Cardiac muscle cell (in vitro differentiated cells and primary cell): ENCODE measurements around the gene FHIP1B. TPM values are rescaled to one million over a fixed set of nuclear protein-coding genes. Genes with fewer than 3 reads are reported as not detected.
A peak's percentile ranks its signal among the peaks of the same experiment; 100 is the strongest.
"Not testable (repeated sequence)": the region's sequence is repeated elsewhere in the genome, so short reads cannot be mapped to it uniquely, and the experiment has no call there.

Source experiments
- DNase-seq, 2 donors: peaks; one replicate each; pipeline versions ENCODE4 v3.0.0 to v3.0.0-alpha.2; 2010 to 2017; ENCODE audit warnings: low read depth in 1 of 2, low spot score in 1 of 2
- H3K27ac ChIP-seq: fragments of 200-600 bp; sonication (generic); 2 replicates; pipeline ENCODE4 v1.5.1; 2016
- H3K27me3 ChIP-seq: fragments of 200-600 bp; sonication (generic); 2 replicates; pipeline ENCODE4 v1.6.0; 2016; ENCODE audit warnings: control low read depth
- H3K36me3 ChIP-seq: fragments of 200-600 bp; sonication (generic); 2 replicates; pipeline ENCODE4 v1.5.1; 2016; ENCODE audit warnings: control low read depth
- H3K4me1 ChIP-seq: fragments of 200-600 bp; sonication (generic); 2 replicates; pipeline ENCODE4 v1.8.1; 2017; ENCODE audit warnings: low read depth, mild to moderate bottlenecking, mixed run types
- H3K4me3 ChIP-seq: fragments of 200-600 bp; sonication (generic); 2 replicates; pipeline ENCODE4 v1.5.1; 2016; ENCODE audit warnings: mild to moderate bottlenecking
- H3K9me3 ChIP-seq: fragments of 200-600 bp; sonication (generic); 2 replicates; pipeline ENCODE4 v1.5.1; 2017; ENCODE audit warnings: low read depth, mild to moderate bottlenecking, control low read depth
- CTCF ChIP-seq: IDR thresholded peaks from 2 replicates; pipeline ENCODE4 v1.5.1; 2012; ENCODE audit warnings: low read depth, mild to moderate bottlenecking, low read length
- polyA plus RNA-seq: library from polyadenylated mRNA; unstranded; fragments of >200 nt; fragmentation: Nextera tagmentation; extraction: Ambion mirVana; gene quantifications from 2 replicates; pipeline ENCODE4 v1.2.1, GENCODE V29; 2016
- total RNA-seq: library from RNA; depleted of rRNA; stranded (reverse); fragments of >200 nt; gene quantifications from 2 replicates; pipeline ENCODE4 v1.2.3, GENCODE V29; 2016

The FHIP1B gene
- 27.5 and 46.8 TPM in 2 replicates for total RNA-seq
- 32.2 and 35.9 TPM in 2 replicates for polyA plus RNA-seq

- DNase-seq: peak; percentile 99 to 100
- H3K36me3 ChIP-seq: no peaks in the 10 kb centered on the region
- no peaks in the 10 kb centered on the region for H3K27me3 ChIP-seq
- H3K4me3 ChIP-seq: peak within 1 kb of the TSS; percentile 90
- H3K4me1 ChIP-seq: peaks cover 6% of the 10 kb centered on the region
- no peak for TF ChIP-seq CTCF
- peak within 1 kb of the TSS; percentile 84 for H3K27ac ChIP-seq
- no peaks in the 10 kb centered on the region for H3K9me3 ChIP-seq
Observed at GRCh38 chr11:6234387-6235107, at the start of gene FHIP1B. Gene FHIP1B, minus strand, starts transcription at chr11:6234636. Its CDS starts 10,120 bp downstream, at chr11:6224516.

- peaks cover 7% of the 10 kb centered on the region for H3K4me1 ChIP-seq
- TF ChIP-seq CTCF: no peak
- no peaks in the 10 kb centered on the region for H3K9me3 ChIP-seq
- no peaks in the 10 kb centered on the region for H3K36me3 ChIP-seq
- no peak overlapping the region for H3K27ac ChIP-seq
- DNase-seq: no peak
- H3K4me3 ChIP-seq: no peak overlapping the region
- no peaks in the 10 kb centered on the region for H3K27me3 ChIP-seq
Observed at GRCh38 chr11:6283453-6284023, 49.1 kb upstream of the FHIP1B start.

GRCh38 chr11:6280809-6281208 lies 46.4 kb upstream of the FHIP1B start:
- DNase-seq, H3K36me3 ChIP-seq, H3K27me3 ChIP-seq, H3K4me3 ChIP-seq, H3K27ac ChIP-seq, H3K9me3 ChIP-seq, H3K4me1 ChIP-seq: not testable (repeated sequence)

- H3K27me3 ChIP-seq: no peaks in the 10 kb centered on the region
- TF ChIP-seq CTCF: no peak
- H3K4me3 ChIP-seq: no peak overlapping the region
- DNase-seq: peak in 1 of 2 donors; percentile 49
- H3K9me3 ChIP-seq: no peaks in the 10 kb centered on the region
- no peaks in the 10 kb centered on the region for H3K36me3 ChIP-seq
- peak overlapping the region; percentile 74 for H3K27ac ChIP-seq
- H3K4me1 ChIP-seq: peaks cover 31% of the 10 kb centered on the region
Observed at GRCh38 chr11:6273188-6273587, 38.8 kb upstream of the FHIP1B start.

GRCh38 chr11:6271598-6271997 lies 37.2 kb upstream of the FHIP1B start:
- Histone ChIP-seq H3K36me3 (no peaks in the 10 kb centered on the region), H3K27me3 (no peaks in the 10 kb centered on the region), H3K9me3 (no peaks in the 10 kb centered on the region), H3K27ac (peak overlapping the region; percentile 74), H3K4me1 (peaks cover 31% of the 10 kb centered on the region), H3K4me3 (no peak overlapping the region)
- no peak for TF ChIP-seq CTCF
- DNase-seq: peak in 1 of 2 donors; percentile 20

GRCh38 chr11:6270584-6271246 lies 36.3 kb upstream of the FHIP1B start:
- H3K27me3 ChIP-seq: no peaks in the 10 kb centered on the region
- H3K9me3 ChIP-seq: no peaks in the 10 kb centered on the region
- H3K27ac ChIP-seq: no peak overlapping the region
- TF ChIP-seq CTCF: no peak
- H3K36me3 ChIP-seq: no peaks in the 10 kb centered on the region
- peaks cover 31% of the 10 kb centered on the region for H3K4me1 ChIP-seq
- no peak overlapping the region for H3K4me3 ChIP-seq
- DNase-seq: no peak
